ENCODE measurements around the gene G3BP2.

DNA sequence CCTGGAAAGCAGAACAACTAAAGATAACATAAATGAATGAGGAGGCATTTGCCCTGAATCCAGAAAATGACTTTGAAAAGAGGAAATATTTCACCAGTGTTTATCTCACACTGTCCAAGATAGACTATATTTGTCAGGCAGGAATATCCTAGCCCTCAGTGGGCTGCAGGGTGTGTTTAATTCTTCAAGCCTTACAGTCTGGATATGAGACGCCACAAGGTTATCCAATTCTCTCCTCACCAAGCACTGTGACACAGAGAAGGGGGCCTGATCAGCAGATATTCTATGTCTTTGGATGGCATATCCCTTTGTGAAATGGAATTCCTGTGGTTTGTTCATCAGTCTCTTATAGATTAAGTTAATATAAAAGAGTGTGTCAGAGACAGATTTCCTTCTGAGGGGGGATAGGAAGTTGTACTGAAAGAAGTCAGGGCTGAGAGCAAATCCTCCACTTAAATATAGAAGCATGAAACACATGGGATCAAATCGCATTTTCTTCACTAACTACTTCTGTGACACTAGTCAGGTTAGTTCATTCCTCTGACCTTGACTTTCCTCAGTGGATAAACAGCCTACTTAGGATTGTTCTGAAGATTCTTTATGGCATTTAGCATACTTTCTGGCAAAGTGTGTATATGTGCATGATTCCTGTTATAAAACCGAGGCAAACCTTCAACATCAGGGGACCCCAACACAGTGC lies 6.8 kb upstream of the G3BP2 start:
- TF ChIP-seq CTCF (IDR thresholded peaks at IDR 0.05; ENCODE audit: low read depth, low read length) (no peak), POLR2A (IDR thresholded peaks at IDR 0.05; ENCODE audit: extremely low read depth, insufficient read length) (no peak)
